ENCODE measurements around the gene PCED1B.
"Not testable (repeated sequence)": the region's sequence is repeated elsewhere in the genome, so short reads cannot be mapped to it uniquely, and the experiment has no call there.

The PCED1B gene

DNA sequence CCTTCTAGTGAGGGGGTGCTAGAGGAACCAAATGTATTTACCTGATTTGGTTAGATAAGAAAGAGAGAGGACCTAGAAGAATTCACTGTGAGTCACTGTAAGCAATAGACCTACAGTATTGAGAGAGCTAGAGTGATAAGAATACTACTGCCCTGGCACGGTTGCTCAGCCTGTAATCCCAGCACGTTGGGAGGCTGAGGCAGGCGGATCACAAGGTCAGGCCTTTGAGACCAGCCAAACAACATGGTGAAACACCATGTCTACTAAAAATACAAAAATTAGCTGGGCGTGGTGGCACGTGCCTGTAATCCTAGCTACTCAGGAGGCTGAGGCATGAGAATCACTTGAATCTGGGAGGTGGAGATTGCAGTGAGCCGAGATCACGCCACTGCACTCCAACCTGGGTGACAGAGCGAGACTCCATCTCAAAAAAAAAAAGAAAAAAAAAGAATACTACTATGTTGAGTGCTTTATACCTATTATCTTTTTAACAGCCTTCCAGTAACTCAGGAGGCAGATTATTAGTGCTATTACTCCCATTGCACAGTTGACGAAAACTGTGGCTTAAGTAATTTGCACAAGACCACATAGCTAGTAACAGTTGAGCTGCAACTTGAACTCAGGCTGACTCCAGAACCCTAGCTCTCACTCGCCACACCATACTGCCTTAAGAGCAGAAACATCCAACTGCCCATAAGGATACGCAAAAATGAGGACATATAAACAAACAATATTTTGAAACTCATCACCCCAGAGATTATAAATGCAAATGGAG, 102.9 kb downstream of the PCED1B start:
- peak; percentile 44 for DNase-seq

GRCh38 chr12:47184229-47184628, 104.8 kb downstream of the PCED1B start:
- no peak for DNase-seq

DNA sequence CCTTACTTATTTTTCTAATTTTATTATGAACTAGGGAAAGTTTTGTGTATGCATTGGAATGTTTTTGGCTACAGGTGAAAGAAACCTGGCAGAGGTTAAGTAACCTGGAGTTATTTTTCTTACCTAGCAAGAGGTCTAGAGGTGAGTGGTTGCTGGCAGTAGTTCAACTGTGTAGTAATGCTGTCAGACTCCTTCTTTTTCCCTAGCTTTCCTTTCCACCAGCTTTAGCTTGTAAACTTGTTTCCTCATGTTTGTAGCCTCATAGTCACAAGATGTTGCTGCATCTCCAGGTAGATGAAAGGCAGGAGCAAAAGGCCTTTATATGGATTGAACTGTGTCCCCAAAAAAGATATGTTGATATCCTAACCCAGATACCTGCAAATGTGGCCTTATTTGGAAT, 105.4 kb downstream of the PCED1B start:
- peak; percentile 46 for DNase-seq

- no peak for DNase-seq
Observed at GRCh38 chr12:47186246-47186645, 106.8 kb downstream of the PCED1B start.

DNA sequence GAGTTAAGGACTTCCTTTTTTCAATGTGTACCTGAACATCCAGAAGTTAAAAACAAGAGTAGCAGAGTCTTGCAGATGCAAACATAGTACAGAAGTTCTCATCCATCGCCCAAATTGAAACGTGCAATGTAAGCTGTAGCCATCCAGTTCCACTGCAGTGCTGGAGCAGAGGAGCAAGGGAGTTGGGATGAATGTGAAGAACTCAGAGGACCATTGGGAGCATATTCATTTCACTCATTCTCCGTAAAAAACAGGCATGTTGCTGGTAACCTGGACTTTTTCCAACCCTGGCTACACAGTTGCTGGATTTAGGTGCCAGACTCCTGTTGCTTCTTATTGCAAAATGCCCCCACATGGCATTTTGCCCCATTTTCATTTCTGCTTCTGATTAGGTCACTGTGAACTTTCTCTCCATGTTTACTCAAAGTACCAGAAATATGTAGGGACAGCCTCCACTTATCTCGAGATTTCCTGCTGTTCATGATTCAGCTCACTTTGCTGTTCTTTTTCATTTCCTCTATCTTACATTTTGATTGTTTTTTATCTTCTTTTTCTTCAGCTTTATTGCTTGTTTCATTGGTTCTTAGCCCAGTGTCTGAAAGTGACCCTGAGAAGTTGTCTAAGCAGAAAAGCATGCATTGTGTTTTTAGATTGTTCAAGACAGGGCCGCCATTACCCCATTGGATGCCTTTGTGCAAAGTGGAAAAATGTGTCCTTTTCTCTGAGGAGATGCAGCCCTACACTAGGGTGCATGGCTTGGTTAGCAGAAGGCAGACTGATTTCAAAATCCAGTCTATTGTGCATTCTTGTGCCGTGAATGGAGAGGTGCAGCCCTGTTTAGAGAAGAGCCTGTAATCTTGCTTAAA, 109.4 kb downstream of the PCED1B start:
- DNase-seq = peak; percentile 59

DNA sequence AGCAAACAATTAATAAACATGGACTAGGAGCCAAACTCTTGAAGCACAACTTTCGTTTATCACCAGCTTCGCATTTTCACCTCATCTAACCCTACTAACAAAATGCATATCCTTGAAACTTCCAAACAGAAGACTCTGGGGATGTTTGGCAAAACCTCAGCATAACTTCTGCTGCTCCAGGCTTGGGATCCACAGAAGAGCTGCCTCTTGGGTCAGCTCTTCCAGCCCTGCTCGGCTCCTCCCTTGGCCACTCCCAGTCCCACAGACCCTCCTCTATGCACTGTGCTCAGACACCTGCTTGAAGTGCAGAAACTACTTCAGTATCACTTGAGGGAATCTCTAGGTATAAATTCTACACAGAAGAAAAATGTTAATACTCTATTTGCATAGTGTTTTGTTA, 110.3 kb downstream of the PCED1B start:
- no peak for DNase-seq

- peak; percentile 65 for DNase-seq
Observed at GRCh38 chr12:47190271-47190750, 110.9 kb downstream of the PCED1B start.

DNA sequence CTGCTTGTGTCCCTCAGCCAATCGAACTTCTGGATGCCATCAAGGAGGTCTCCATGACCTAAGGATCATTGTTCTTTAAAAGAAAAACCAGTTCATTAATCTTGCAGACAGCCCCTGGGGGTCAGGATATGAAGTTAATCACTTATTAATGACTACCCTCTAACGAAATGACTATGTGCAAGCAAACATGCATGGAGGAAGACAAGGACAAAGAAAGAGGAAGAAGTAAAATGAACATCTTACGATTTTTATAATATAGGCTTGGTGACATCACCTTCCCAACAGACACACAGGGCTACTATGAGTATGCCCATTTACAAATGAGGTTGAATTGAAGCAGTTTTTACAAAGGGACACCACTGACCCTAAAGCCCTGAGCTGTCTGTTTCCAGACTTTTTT, 111.5 kb downstream of the PCED1B start:
- DNase-seq = no peak

DNA sequence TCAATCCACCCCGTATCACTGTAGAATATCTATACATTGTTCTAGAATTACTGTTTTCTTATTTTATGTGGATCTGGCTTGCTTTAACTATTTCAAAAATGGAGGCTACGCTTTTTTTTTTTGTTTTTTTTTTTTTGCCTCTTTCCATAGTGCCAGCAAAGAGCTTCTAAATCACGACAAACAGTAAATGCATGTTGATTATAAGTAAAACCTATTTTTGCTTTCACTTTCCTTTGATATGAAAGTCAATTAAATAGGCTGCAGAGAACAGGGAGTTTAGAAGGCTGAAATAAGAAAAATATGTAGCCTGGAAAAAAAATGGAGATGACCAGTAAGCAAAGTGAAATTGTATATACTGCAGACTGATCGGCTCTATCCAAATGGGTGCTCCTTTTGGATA, 112.6 kb downstream of the PCED1B start:
- no peak for DNase-seq

DNA sequence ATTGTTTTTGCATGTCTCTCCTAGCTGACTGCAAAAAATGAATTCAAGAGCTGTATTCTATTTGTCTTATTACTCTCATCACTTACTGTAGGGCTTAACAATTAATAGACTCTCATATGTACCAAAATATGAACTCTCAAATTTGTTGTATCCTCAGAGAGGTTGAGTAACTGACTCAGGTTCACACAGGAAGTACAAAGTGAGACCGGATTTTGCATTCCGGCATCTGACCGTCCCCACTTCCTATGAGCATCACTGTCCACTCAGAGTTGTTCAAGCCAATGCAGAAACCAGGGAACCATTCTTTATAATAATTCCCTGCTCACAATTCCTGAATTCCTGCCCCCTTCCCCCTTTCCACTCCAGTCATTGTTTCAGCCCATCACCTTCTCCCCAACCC, 113.6 kb downstream of the PCED1B start:
- no peak for DNase-seq

DNA sequence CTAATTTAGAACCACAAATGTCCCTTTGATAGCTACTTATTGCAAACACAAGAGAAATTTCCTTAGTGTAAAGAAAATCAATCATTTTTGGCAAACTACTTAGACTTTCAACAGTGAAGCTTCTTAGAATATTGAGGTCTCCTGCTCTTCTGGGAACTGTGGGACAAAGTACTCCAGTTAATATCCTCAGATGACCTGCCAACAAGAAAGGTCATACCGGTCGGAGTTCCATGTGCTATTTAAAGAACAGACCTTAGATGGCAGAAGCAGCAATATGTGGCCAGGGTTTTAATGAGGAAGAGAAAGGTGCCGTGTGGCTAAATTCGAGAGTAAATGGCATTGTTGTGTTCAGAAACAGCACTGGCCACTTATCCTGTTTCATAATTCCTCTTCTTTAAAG, 115.1 kb downstream of the PCED1B start:
- no peak for DNase-seq

GRCh38 chr12:47200446-47200845, 121.0 kb downstream of the PCED1B start:
- DNase-seq = no peak

DNA sequence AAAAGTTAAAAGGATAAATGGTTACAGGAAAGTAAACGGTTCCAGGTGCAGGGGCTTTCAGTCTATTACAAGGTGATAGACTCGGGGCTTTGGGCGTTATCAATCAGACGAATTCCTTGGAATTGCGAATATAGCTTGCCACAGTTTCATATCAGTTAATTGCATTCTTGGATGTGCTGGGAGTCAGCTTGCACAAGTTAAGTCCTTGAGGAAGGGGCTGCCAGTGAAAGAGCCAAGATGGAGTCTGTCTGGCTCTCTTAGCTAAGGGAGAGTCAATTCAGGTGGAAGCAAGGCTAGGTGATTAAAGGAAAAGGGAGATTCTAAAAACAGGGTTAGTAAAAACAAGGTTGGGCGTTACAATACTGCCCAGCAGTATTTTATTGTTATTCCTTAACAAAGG, 121.8 kb downstream of the PCED1B start:
- not testable (repeated sequence) for DNase-seq

DNA sequence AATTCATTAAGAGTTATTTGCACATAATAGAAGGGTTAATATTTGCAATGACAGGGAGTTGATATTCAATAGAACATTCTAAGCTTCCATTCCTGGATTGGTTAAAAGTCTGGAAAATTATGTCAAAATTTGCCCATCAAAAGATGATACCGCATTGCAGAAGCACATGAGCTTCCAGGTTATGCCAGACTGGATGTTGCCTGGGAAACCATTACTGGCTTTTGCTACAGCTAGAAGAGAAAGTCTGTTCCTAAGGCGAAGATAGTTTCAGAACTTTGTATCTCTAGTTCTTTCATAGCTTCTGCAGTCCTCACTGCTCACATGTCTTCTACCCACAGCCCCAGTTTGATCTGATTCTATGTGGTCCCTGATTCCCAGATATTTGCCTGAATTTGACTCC, 122.8 kb downstream of the PCED1B start:
- DNase-seq = no peak

DNA sequence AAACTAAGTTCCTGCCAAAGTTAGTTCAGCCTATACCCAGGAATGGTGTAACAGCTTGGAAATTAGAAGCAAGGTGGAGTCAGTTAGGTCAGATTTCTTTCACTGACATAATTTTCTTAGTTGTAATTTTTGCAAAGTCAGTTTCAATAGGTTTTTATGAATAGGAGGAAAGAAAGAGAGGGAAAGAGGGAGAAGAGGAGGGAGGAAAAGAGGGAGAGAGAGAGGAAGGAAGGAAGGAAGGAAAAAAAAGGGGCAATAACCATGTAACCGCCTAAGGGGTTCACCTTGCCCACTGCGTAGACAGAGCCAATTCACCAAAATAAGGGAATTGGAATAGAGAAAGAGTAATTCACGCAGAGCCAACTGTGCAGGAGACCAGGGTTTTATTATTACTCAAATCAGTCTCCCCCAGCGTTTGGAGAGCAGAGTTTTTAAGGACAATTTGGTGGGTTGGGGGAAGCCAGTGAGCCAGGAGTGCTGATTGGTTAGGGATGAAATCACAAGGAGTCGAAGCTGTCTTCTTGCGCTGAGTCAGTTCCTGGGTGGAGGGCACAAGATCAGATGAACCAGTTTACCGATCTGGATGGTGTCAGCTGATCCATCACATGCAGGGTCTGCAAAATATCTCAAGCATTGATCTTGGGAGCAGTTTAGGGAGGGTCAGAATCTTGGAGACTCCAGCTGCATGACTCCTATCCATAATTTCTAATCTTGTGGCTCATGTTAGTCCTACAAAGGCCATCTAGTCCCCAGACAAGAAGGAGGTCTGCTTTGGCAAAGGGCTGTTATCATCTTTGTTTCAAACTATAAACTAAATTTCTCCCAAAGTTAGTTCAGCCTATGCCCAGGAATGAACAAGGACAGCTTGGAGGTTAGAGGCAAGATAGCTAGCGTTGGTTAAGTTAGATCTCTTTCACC, 126.4 kb downstream of the PCED1B start:
- DNase-seq = no peak

DNA sequence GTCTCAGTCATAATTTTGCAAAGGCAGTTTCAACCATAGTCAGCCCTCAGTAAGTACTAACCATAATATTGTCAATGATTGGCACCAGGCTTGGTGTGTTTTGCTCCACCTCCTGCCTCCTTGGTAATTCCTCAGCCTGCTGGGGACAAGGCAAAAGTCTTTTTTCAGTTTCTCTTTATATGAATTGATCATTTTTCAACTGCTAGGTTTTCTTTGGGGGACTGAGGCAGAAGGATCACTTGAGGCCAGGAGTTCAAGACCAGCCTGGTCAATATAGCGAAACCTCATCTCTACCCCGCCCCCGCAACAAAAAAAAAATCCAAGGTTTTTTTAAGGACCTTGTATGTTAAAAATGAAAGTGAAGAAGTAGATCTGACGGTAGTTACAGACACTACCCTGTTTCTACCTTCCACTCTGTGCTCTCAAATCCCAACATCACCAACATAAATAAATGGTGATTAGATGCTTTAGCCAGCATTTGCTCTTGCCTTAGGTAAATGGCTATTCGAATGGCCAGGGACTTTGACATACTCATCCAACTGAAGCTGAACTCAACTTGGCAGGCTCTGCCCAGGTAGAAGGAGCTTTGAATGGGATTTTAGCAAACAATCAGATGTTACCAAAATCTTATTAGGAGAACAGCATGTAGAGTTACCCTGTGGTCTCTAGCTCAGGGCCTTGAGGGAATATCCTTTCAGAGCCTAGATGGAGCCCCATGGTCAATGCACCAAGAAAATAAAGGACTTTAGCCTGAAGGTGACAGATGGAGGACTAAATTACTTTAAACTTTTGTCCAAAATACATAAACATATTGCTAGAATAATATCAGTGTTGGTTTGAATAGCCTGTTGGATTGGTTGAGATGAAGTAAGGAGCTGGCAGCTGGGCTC, 127.3 kb downstream of the PCED1B start:
- no peak for DNase-seq

GRCh38 chr12:47207340-47207717, 127.9 kb downstream of the PCED1B start:
- no peak for DNase-seq

GRCh38 chr12:47207829-47208248, 128.4 kb downstream of the PCED1B start:
- no peak for DNase-seq

- DNase-seq = no peak
Observed at GRCh38 chr12:47209014-47209413, 129.6 kb downstream of the PCED1B start.

DNA sequence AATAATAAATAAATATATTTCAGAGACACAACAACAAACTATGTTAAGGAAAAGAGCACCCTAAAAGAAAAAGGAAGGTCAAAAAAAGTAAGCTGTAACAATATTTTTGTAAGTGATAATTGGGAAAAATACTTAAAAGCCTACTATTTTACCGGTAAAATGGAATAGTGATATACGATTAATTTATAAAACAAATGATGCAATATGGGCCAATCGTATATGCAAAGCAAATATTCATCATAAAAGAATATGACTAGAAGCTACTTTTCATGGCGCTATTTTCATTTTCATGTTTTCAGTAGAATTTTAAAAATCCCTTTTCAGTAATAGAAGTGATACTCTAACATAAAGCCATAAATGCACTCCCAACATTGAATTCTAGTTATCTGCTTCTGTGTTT, 131.4 kb downstream of the PCED1B start:
- DNase-seq = no peak

DNA sequence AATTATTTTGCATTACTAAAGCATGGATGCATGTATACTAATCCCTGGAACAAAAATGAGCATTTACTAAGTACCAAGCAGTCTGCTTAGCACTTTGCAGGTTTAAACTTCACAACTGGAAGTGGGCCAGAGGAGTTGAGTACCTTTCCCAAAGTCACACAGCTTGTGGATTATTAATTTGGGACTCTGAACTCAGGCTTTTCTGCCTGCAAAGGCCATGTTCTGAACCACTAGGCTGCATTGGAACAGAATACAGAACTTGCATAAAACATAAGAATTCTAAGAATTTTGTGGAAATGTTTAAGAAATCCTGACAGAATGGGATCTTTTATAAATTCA, 133.2 kb downstream of the PCED1B start:
- no peak for DNase-seq

- no peak for DNase-seq
Observed at GRCh38 chr12:47213396-47213795, 134.0 kb downstream of the PCED1B start.
